Activated naive CD8-positive, alpha-beta T cell treated with anti-CD3 and anti-CD28 coated beads, Interleukin-2, amount 50 U/mL, for 16 hours (primary cell): Measurements from ENCODE around the gene SEH1L.

Source experiments
- DNase-seq: peaks from one replicate; pipeline ENCODE4 v3.0.0-alpha.2; 2020; ENCODE audit warnings: low read depth, low spot score

The SEH1L gene

GRCh38 chr18:13036622-13037320 lies 89.0 kb downstream of the SEH1L start:
- DNase-seq, result no peak
